GM21786 (cell line): Measurements from ENCODE around the gene MAD1L1.
"Not testable (repeated sequence)": the region's sequence is repeated elsewhere in the genome, so short reads cannot be mapped to it uniquely, and the experiment has no call there.

ENCODE experiments used
- ATAC-seq: cut with Tn5 transposase; IDR thresholded peaks from one replicate; pipeline ENCODE4 v1.9.1; 2021; ENCODE audit not compliant: unreplicated experiment

MAD1L1 gene

GRCh38 chr7:1936531-1937251 lies 296.1 kb downstream of the MAD1L1 start:
- ATAC-seq: no peak

GRCh38 chr7:1936006-1936310 lies 296.8 kb downstream of the MAD1L1 start:
- no peak for ATAC-seq

GRCh38 chr7:1935176-1936005 lies 297.4 kb downstream of the MAD1L1 start:
- no peak for ATAC-seq

GRCh38 chr7:1934756-1935155 lies 298.0 kb downstream of the MAD1L1 start:
- ATAC-seq: no peak

- no peak for ATAC-seq
Observed at GRCh38 chr7:1934017-1934416, 298.7 kb downstream of the MAD1L1 start.

- no peak for ATAC-seq
Observed at GRCh38 chr7:1933066-1933750, 299.5 kb downstream of the MAD1L1 start.

- ATAC-seq: no peak
Observed at GRCh38 chr7:1931951-1932270, 300.8 kb downstream of the MAD1L1 start.

GRCh38 chr7:1931256-1931950 lies 301.3 kb downstream of the MAD1L1 start:
- ATAC-seq: no peak

GRCh38 chr7:1930381-1931065 lies 302.2 kb downstream of the MAD1L1 start:
- ATAC-seq: no peak

- ATAC-seq: not testable (repeated sequence)
Observed at GRCh38 chr7:1929349-1929925, 303.3 kb downstream of the MAD1L1 start.

GRCh38 chr7:1928645-1929348 lies 303.9 kb downstream of the MAD1L1 start:
- no peak for ATAC-seq

GRCh38 chr7:1927937-1928644 lies 304.7 kb downstream of the MAD1L1 start:
- no peak for ATAC-seq

GRCh38 chr7:1926908-1927306 lies 305.8 kb downstream of the MAD1L1 start:
- ATAC-seq: no peak

GRCh38 chr7:1925973-1926907 lies 306.5 kb downstream of the MAD1L1 start:
- ATAC-seq: no peak

GRCh38 chr7:1925349-1925748 lies 307.4 kb downstream of the MAD1L1 start:
- ATAC-seq: no peak

GRCh38 chr7:1924258-1924817 lies 308.4 kb downstream of the MAD1L1 start:
- no peak for ATAC-seq

GRCh38 chr7:1923409-1924257 lies 309.1 kb downstream of the MAD1L1 start:
- no peak for ATAC-seq
